A549 treated with CpdA at 1 μM for 4 hours (cell line): ENCODE results near the gene RIMBP3B. TPM values are rescaled to one million over a fixed set of nuclear protein-coding genes. Genes with fewer than 3 reads are reported as not detected.

Experiments
- total RNA-seq: library from RNA; stranded (reverse); fragments of 200-300 nt; extraction: Qiagen RNA extraction; gene quantifications from 5 replicates; pipeline ENCODE4 v1.2.3, GENCODE V29; 2022; ENCODE audit warnings: low read depth

Gene RIMBP3B, protein sequence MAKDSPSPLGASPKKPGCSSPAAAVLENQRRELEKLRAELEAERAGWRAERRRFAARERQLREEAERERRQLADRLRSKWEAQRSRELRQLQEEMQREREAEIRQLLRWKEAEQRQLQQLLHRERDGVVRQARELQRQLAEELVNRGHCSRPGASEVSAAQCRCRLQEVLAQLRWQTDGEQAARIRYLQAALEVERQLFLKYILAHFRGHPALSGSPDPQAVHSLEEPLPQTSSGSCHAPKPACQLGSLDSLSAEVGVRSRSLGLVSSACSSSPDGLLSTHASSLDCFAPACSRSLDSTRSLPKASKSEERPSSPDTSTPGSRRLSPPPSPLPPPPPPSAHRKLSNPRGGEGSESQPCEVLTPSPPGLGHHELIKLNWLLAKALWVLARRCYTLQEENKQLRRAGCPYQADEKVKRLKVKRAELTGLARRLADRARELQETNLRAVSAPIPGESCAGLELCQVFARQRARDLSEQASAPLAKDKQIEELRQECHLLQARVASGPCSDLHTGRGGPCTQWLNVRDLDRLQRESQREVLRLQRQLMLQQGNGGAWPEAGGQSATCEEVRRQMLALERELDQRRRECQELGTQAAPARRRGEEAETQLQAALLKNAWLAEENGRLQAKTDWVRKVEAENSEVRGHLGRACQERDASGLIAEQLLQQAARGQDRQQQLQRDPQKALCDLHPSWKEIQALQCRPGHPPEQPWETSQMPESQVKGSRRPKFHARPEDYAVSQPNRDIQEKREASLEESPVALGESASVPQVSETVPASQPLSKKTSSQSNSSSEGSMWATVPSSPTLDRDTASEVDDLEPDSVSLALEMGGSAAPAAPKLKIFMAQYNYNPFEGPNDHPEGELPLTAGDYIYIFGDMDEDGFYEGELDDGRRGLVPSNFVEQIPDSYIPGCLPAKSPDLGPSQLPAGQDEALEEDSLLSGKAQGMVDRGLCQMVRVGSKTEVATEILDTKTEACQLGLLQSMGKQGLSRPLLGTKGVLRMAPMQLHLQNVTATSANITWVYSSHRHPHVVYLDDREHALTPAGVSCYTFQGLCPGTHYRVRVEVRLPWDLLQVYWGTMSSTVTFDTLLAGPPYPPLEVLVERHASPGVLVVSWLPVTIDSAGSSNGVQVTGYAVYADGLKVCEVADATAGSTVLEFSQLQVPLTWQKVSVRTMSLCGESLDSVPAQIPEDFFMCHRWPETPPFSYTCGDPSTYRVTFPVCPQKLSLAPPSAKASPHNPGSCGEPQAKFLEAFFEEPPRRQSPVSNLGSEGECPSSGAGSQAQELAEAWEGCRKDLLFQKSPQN (N-terminal part only)
- total RNA-seq, result 0.48 to 0.72 TPM (median 0.57 TPM) in 5 replicates

DNA sequence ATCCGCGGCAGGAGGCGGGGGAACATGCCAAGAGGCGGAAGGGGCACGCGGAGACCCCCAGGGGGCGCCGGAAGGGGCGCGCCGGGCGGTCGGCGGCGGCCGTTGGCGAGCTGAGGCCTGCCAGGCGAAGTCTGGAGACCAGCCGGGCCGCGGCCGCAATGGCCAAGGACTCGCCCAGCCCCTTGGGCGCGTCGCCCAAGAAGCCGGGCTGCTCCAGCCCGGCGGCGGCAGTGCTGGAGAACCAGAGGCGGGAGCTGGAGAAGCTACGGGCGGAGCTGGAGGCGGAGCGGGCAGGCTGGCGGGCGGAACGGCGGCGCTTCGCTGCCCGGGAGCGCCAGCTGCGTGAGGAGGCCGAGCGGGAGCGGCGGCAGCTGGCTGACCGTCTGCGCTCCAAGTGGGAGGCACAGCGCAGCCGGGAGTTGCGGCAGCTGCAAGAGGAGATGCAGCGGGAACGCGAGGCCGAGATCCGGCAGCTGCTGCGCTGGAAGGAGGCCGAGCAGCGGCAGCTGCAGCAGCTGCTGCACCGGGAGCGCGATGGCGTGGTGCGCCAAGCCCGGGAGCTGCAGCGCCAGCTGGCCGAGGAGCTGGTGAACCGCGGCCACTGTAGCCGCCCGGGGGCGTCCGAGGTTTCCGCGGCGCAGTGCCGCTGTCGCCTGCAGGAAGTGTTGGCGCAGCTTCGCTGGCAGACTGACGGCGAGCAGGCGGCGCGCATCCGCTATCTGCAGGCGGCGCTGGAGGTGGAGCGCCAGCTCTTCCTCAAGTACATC lies at the start of gene RIMBP3B:
TSS of gene RIMBP3B (plus strand) at position 51 of the 767 bp plus-strand sequence. CDS start at position 159, 108 bp downstream.

DNA sequence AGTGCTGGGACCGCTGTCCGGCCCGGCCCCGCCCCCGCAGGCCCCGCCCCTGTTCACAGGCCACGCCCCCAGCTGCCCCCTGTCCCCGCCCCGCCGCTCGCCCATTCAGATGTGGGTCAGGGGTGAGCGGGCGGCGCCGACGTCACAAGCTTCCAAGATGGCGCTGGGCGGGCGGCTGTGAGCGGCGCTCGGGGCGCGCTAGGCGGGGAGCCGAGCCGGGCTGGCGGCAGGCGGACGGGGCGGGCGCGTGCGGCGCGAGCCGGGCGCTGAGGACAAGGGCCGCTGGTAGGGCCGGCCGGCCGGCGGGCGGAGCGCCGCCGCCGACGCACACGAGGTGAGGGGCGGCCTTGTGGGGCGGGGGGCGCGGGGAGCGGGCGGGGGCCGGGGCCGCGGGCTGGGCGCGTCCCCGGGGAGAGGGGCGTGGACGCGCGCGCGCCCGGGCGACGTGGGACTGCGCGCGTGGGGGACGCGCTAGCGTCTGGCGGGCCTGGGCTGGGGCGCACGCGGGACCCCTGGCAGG lies 33.7 kb downstream of the RIMBP3B start, which contains the start of gene HIC2:
TSS of gene HIC2 (plus strand) at position 145 of the 520 bp plus-strand sequence. CDS start 25,461 bp downstream, outside the sequence.

Other genes with a start within 250 kb of the RIMBP3B start
- gene HIC2, start 33.6 kb downstream of the RIMBP3B start, total RNA-seq, result 2.2 to 2.9 TPM (median 2.8 TPM) in 5 replicates
- gene TMEM191C, start 83.6 kb downstream of the RIMBP3B start, total RNA-seq, result 0.61 to 1.1 TPM (median 0.87 TPM) in 5 replicates
- gene RIMBP3C, start 167.7 kb downstream of the RIMBP3B start, total RNA-seq, result 0.10 to 0.26 TPM (median 0.24 TPM) in 5 replicates
- 64.1 to 72.4 TPM (median 65.7 TPM) in 5 replicates for gene UBE2L3, start 184.0 kb downstream of the RIMBP3B start, total RNA-seq
- 35.1 to 59.9 TPM (median 55.6 TPM) in 5 replicates for gene YDJC, start 246.3 kb downstream of the RIMBP3B start, total RNA-seq
- gene CCDC116, start 249.0 kb downstream of the RIMBP3B start, total RNA-seq, result 0.05 to 0.22 TPM (median 0.08 TPM) in 4 of 5 replicates, not detected in the other